Neural cell (in vitro differentiated cells): ENCODE measurements around the gene CBX2. TPM values are rescaled to one million over a fixed set of nuclear protein-coding genes. Genes with fewer than 3 reads are reported as not detected.

ENCODE experiments used
- H2AFZ ChIP-seq: fragments of 200-600, 300-800 bp; sonication (generic), shearing (Covaris generic); 2 replicates; pipeline ENCODE4 v1.6.0; 2014; ENCODE audit warnings: low read depth, mild to moderate bottlenecking, antibody characterized with exemption, low read length, moderate library complexity
- H3F3A ChIP-seq: fragments of 200-600 bp; shearing (Covaris generic); 2 replicates; pipeline ENCODE4 v1.6.1; 2016; ENCODE audit warnings: mild to moderate bottlenecking, moderate library complexity, mixed read lengths, antibody characterized with exemption, low read length; ENCODE audit not compliant: insufficient read depth, poor library complexity, severe bottlenecking
- H3K27ac ChIP-seq: fragments of 200-600, 300-800 bp; sonication (generic), shearing (Covaris generic); 2 replicates; pipeline ENCODE4 v1.5.1; 2014; ENCODE audit warnings: mild to moderate bottlenecking, low read length, moderate library complexity
- H3K27me3 ChIP-seq: fragments of 300-800, 200-600 bp; sonication (generic), shearing (Covaris generic); 2 replicates; pipeline ENCODE4 v1.6.0; 2014; ENCODE audit warnings: mild to moderate bottlenecking, low read depth, low read length, moderate library complexity; ENCODE audit not compliant: insufficient read depth
- H3K36me3 ChIP-seq: fragments of 300-800, 200-600 bp; sonication (generic), shearing (Covaris generic); 2 replicates; pipeline ENCODE4 v1.5.1; 2014; ENCODE audit warnings: mild to moderate bottlenecking, antibody characterized with exemption, low read length, moderate library complexity; ENCODE audit not compliant: insufficient read depth
- H3K4me2 ChIP-seq: fragments of 300-800, 200-600 bp; sonication (generic), shearing (Covaris generic); 2 replicates; pipeline ENCODE4 v1.6.0; 2014; ENCODE audit warnings: mild to moderate bottlenecking, low read length
- H3K4me3 ChIP-seq: fragments of 300-800, 200-600 bp; sonication (generic), shearing (Covaris generic); 2 replicates; pipeline ENCODE4 v1.5.1; 2014; ENCODE audit warnings: mild to moderate bottlenecking, low read length, moderate library complexity
- H3K79me2 ChIP-seq: fragments of 200-600 bp; shearing (Covaris generic); replicated peaks from 2 replicates; pipeline ENCODE4 v1.6.0; 2014; ENCODE audit warnings: mild to moderate bottlenecking, low read length, moderate library complexity; ENCODE audit not compliant: insufficient read depth
- H3K9ac ChIP-seq: fragments of 300-800, 200-600 bp; sonication (generic), shearing (Covaris generic); 2 replicates; pipeline ENCODE4 v1.6.1; 2016; ENCODE audit warnings: mild to moderate bottlenecking, low read length, mixed read lengths
- H3K9me2 ChIP-seq: fragments of 200-600 bp; shearing (Covaris generic); 2 replicates; pipeline ENCODE4 v1.6.1; 2016; ENCODE audit warnings: mild to moderate bottlenecking, low read length, mixed read lengths; ENCODE audit not compliant: insufficient read depth
- H3K9me3 ChIP-seq: fragments of 200-600, 300-800 bp; sonication (generic), shearing (Covaris generic); 2 replicates; pipeline ENCODE4 v1.6.1; 2016; ENCODE audit warnings: mild to moderate bottlenecking, mixed run types, low read length, moderate library complexity, mixed read lengths
- H4K20me1 ChIP-seq: fragments of 200-600 bp; shearing (Covaris generic); 2 replicates; pipeline ENCODE4 v1.6.1; 2016; ENCODE audit warnings: mild to moderate bottlenecking, mixed run types; ENCODE audit not compliant: insufficient read depth
- EP300 ChIP-seq: fragments of 450-650 bp; conservative IDR thresholded peaks from 2 replicates; pipeline ENCODE4 v1.6.1; 2014; ENCODE audit warnings: antibody characterized with exemption, mild to moderate bottlenecking, moderate library complexity; ENCODE audit not compliant: poor library complexity, severe bottlenecking
- EZH2 ChIP-seq: fragments of 200-600, 300-800 bp; shearing (Covaris generic), sonication (generic); IDR thresholded peaks from 2 replicates; pipeline ENCODE4 v1.6.1; 2014; ENCODE audit warnings: antibody characterized with exemption, low read length, borderline replicate concordance, mild to moderate bottlenecking; ENCODE audit not compliant: insufficient read depth, poor library complexity, severe bottlenecking
- MXI1 ChIP-seq: fragments of 450-650 bp; conservative IDR thresholded peaks from 2 replicates; pipeline ENCODE4 v1.6.1; 2014; ENCODE audit warnings: antibody characterized with exemption, mild to moderate bottlenecking; ENCODE audit not compliant: poor library complexity, severe bottlenecking
- POLR2AphosphoS5 ChIP-seq: IDR thresholded peaks from 2 replicates; pipeline ENCODE4 v1.6.1; 2012
- RAD21 ChIP-seq: fragments of 450-650 bp; conservative IDR thresholded peaks from 2 replicates; pipeline ENCODE4 v1.6.1; 2014; ENCODE audit warnings: antibody characterized with exemption, mild to moderate bottlenecking, moderate library complexity
- SMC3 ChIP-seq: fragments of 450-650 bp; conservative IDR thresholded peaks from 2 replicates; pipeline ENCODE4 v1.6.1; 2014; ENCODE audit warnings: antibody characterized with exemption, mild to moderate bottlenecking, moderate library complexity; ENCODE audit not compliant: poor library complexity
- TAF1 ChIP-seq: IDR thresholded peaks from 2 replicates; pipeline ENCODE4 v1.6.1; 2012; ENCODE audit warnings: low read depth
- polyA plus RNA-seq: library from polyadenylated mRNA; depleted of rRNA; stranded (reverse); fragments of >200 nt; gene quantifications from 2 replicates; pipeline ENCODE4 v1.2.3, GENCODE V29; 2014
- TF ChIP-seq, protein P1 (sequence below): fragments of 450-650 bp; IDR thresholded peaks from 2 replicates; pipeline ENCODE4 v1.5.1; 2014; ENCODE audit warnings: antibody characterized with exemption, mild to moderate bottlenecking, moderate library complexity; ENCODE audit not compliant: poor library complexity, severe bottlenecking
- TF ChIP-seq, protein P2 (sequence below): IDR thresholded peaks from 2 replicates; pipeline ENCODE4 v1.6.1; 2012; ENCODE audit warnings: borderline replicate concordance

Gene CBX2
- polyA plus RNA-seq, 1 donor from 2014 or later, result 16.9 TPM

DNA sequence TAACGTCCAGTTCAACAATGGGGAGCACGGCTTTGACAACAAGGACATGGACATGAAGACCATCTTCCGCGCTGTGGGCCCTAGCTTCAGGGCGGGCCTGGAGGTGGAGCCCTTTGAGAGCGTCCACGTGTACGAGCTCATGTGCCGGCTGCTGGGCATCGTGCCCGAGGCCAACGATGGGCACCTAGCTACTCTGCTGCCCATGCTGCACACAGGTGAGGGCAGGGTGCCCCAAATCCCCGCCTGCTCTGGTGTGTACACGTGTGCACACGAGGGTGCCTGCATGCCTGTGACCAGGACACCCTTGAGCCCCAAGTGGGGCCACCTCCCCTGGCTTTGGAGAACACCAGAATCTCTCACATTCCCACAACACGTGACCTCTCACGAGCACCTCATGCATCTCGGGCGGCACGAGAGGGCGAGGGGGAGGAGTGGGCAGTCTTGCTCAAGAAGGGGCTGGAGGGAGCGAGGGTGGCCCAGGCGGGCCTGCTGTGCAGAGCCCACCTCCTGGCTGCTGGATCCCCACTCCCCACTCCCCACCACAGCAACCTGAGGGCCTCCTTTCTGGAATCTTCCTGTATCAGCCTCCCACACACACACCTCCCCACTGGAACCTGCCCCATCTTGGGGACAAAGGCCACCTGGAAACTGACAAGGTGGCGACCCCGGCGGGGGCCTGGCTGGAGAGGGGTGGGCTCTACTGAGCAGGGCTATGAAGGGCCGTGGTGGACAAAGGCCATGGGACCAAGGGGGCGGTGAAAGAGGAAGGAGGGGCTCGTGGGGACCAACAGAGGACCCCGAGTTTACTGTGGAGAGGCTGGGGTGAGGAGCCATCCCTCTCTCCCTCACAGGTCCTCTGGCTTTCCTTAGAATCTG lies 40.7 kb upstream of the CBX2 start:
- Histone ChIP-seq H3K36me3 (no peaks in the 10 kb centered on the region), H3F3A (no peaks in the 10 kb centered on the region), H2AFZ (no peak overlapping the region), H3K27me3 (no peaks in the 10 kb centered on the region), H3K27ac (no peak overlapping the region), H3K9ac (no peak overlapping the region), H3K4me3 (no peak overlapping the region), H3K79me2 (no peaks in the 10 kb centered on the region), H3K9me3 (no peaks in the 10 kb centered on the region), H4K20me1 (no peaks in the 10 kb centered on the region), H3K4me2 (no peak overlapping the region), H3K9me2 (no peaks in the 10 kb centered on the region)
- TF ChIP-seq SMC3, result no peak
- no peak for TF ChIP-seq EP300
- TF ChIP-seq, protein P1, sequence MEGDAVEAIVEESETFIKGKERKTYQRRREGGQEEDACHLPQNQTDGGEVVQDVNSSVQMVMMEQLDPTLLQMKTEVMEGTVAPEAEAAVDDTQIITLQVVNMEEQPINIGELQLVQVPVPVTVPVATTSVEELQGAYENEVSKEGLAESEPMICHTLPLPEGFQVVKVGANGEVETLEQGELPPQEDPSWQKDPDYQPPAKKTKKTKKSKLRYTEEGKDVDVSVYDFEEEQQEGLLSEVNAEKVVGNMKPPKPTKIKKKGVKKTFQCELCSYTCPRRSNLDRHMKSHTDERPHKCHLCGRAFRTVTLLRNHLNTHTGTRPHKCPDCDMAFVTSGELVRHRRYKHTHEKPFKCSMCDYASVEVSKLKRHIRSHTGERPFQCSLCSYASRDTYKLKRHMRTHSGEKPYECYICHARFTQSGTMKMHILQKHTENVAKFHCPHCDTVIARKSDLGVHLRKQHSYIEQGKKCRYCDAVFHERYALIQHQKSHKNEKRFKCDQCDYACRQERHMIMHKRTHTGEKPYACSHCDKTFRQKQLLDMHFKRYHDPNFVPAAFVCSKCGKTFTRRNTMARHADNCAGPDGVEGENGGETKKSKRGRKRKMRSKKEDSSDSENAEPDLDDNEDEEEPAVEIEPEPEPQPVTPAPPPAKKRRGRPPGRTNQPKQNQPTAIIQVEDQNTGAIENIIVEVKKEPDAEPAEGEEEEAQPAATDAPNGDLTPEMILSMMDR, result no peak
- TF ChIP-seq POLR2AphosphoS5, result no peak
- TF ChIP-seq TAF1, result no peak
- TF ChIP-seq RAD21, result no peak
- TF ChIP-seq, protein P2, sequence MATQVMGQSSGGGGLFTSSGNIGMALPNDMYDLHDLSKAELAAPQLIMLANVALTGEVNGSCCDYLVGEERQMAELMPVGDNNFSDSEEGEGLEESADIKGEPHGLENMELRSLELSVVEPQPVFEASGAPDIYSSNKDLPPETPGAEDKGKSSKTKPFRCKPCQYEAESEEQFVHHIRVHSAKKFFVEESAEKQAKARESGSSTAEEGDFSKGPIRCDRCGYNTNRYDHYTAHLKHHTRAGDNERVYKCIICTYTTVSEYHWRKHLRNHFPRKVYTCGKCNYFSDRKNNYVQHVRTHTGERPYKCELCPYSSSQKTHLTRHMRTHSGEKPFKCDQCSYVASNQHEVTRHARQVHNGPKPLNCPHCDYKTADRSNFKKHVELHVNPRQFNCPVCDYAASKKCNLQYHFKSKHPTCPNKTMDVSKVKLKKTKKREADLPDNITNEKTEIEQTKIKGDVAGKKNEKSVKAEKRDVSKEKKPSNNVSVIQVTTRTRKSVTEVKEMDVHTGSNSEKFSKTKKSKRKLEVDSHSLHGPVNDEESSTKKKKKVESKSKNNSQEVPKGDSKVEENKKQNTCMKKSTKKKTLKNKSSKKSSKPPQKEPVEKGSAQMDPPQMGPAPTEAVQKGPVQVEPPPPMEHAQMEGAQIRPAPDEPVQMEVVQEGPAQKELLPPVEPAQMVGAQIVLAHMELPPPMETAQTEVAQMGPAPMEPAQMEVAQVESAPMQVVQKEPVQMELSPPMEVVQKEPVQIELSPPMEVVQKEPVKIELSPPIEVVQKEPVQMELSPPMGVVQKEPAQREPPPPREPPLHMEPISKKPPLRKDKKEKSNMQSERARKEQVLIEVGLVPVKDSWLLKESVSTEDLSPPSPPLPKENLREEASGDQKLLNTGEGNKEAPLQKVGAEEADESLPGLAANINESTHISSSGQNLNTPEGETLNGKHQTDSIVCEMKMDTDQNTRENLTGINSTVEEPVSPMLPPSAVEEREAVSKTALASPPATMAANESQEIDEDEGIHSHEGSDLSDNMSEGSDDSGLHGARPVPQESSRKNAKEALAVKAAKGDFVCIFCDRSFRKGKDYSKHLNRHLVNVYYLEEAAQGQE, result no peak
- no peak for TF ChIP-seq EZH2
- TF ChIP-seq MXI1, result no peak

DNA sequence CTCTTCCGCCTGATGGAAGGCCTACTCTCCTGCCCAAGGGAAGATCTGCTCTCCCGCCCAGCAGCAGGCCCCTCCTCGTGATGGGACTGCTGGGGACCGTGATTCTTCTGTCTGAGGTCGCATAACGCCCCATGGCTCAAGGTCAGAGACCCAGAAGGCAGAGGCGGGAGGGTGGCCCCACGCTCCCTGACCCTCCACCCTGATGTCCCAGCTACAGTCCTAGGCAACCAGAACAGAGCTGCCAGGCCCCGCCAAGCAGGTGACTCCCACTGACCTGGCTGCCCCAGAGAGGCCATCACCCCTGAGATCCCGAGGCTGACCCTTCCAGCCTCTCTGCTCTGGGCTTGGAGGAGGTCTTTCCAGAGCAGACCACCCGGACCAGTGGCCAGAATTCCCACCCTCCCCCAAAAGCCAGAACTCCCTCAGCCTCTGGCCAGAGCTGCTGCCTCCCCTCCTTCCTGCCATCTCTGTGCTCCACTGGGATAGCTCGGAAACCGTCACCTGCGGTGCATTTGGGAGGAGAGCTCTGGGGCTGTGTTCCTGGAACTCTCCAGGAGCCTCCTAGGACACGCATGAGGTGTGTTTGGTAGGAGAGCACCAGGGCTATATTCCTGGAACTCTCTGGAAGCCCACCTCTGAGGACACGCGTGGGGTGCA lies 39.9 kb upstream of the CBX2 start:
- Histone ChIP-seq H3F3A (no peaks in the 10 kb centered on the region), H3K4me2 (no peak overlapping the region), H3K9ac (no peak overlapping the region)

More for the DNA sequence above, 39.9 kb upstream of the CBX2 start:
- Histone ChIP-seq H3K4me3 (no peak overlapping the region), H3K36me3 (no peaks in the 10 kb centered on the region), H3K79me2 (no peaks in the 10 kb centered on the region), H3K27ac (no peak overlapping the region), H3K27me3 (no peaks in the 10 kb centered on the region), H3K9me3 (no peaks in the 10 kb centered on the region), H2AFZ (no peak overlapping the region), H4K20me1 (no peaks in the 10 kb centered on the region), H3K9me2 (no peaks in the 10 kb centered on the region)
- TF ChIP-seq MXI1 (no peak), POLR2AphosphoS5 (no peak), EZH2 (no peak), RAD21 (no peak), SMC3 (no peak), TAF1 (no peak), EP300 (no peak)
- TF ChIP-seq, protein P2, result no peak
- TF ChIP-seq, protein P1, result no peak
